Mesothelial cell of epicardium (in vitro differentiated cells): ENCODE measurements around the gene PPM1D. TPM values are rescaled to one million over a fixed set of nuclear protein-coding genes. Genes with fewer than 3 reads are reported as not detected.

ENCODE experiments used
- DNase-seq, 2 experiments: peaks; one replicate each; pipeline ENCODE4 v3.0.0; 2021; ENCODE audit warnings: low spot score in 2 of 2; ENCODE audit not compliant: unreplicated experiment in 2 of 2
- H3K27ac Mint-ChIP-seq: 2 replicates; pipeline ENCODE4 v1.8.0; 2021; ENCODE audit warnings: mixed read lengths
- H3K27me3 Mint-ChIP-seq: 2 replicates; pipeline ENCODE4 v1.8.0; 2021; ENCODE audit warnings: low read depth, mixed read lengths
- H3K36me3 Mint-ChIP-seq: 2 replicates; pipeline ENCODE4 v1.8.0; 2021; ENCODE audit warnings: mixed read lengths
- H3K4me1 Mint-ChIP-seq: 2 replicates; pipeline ENCODE4 v1.8.0; 2021; ENCODE audit warnings: mixed read lengths
- H3K4me3 Mint-ChIP-seq: 2 replicates; pipeline ENCODE4 v1.8.0; 2021; ENCODE audit warnings: mild to moderate bottlenecking, moderate library complexity, mixed read lengths
- H3K9me3 Mint-ChIP-seq: 2 replicates; pipeline ENCODE4 v1.8.0; 2021; ENCODE audit warnings: mixed read lengths
- CTCF ChIP-seq: fragments of 200-600 bp; sonication (generic); IDR thresholded peaks from one replicate; pipeline ENCODE4 v1.5.0; 2021; ENCODE audit warnings: antibody characterized with exemption; ENCODE audit not compliant: unreplicated experiment
- total RNA-seq: library from RNA; stranded (reverse); gene quantifications from 3 replicates; pipeline ENCODE4 v1.2.1, GENCODE V29; 2021

The PPM1D gene
- total RNA-seq, 1 donor from 2014 or later: 26.7 TPM

GRCh38 chr17:60677308-60678117 lies 77.5 kb downstream of the PPM1D start, which contains the start of gene BCAS3:
Gene BCAS3, plus strand, starts transcription at chr17:60677851.
- peaks cover 5% of the 10 kb centered on the region for H3K9me3 Mint-ChIP-seq
- peak within 1 kb of the TSS; percentile 96 for H3K27ac Mint-ChIP-seq
- peak within 1 kb of the TSS; percentile 94 for H3K4me3 Mint-ChIP-seq
- peaks cover 20% of the 10 kb centered on the region for H3K4me1 Mint-ChIP-seq
- no peaks in the 10 kb centered on the region for H3K27me3 Mint-ChIP-seq
- TF ChIP-seq CTCF: no peak
- peak; percentile 94 to 95 for DNase-seq
- H3K36me3 Mint-ChIP-seq: no peaks in the 10 kb centered on the region

- no peaks in the 10 kb centered on the region for H3K27me3 Mint-ChIP-seq
- DNase-seq: no peak
- H3K4me1 Mint-ChIP-seq: peaks cover 20% of the 10 kb centered on the region
- no peaks in the 10 kb centered on the region for H3K36me3 Mint-ChIP-seq
- no peak for TF ChIP-seq CTCF
- H3K27ac Mint-ChIP-seq: peak overlapping the region; percentile 96
- H3K4me3 Mint-ChIP-seq: peak overlapping the region; percentile 94
- peaks cover 5% of the 10 kb centered on the region for H3K9me3 Mint-ChIP-seq
Measured at GRCh38 chr17:60678118-60678444, 78.1 kb downstream of the PPM1D start.

GRCh38 chr17:60679287-60679686 lies 79.3 kb downstream of the PPM1D start:
- no peak for DNase-seq
- H3K4me1 Mint-ChIP-seq: peaks cover 20% of the 10 kb centered on the region
- H3K27ac Mint-ChIP-seq: no peak overlapping the region
- no peaks in the 10 kb centered on the region for H3K27me3 Mint-ChIP-seq
- peak overlapping the region; percentile 57 for H3K4me3 Mint-ChIP-seq
- no peak for TF ChIP-seq CTCF
- H3K9me3 Mint-ChIP-seq: peaks cover 5% of the 10 kb centered on the region
- H3K36me3 Mint-ChIP-seq: no peaks in the 10 kb centered on the region

- Mint-ChIP-seq H3K27me3 (no peaks in the 10 kb centered on the region), H3K36me3 (peaks cover 8% of the 10 kb centered on the region), H3K9me3 (no peaks in the 10 kb centered on the region), H3K4me1 (peaks cover 20% of the 10 kb centered on the region), H3K4me3 (no peak overlapping the region), H3K27ac (no peak overlapping the region)
- DNase-seq: no peak
- no peak for TF ChIP-seq CTCF
Measured at GRCh38 chr17:60680754-60681153, 80.8 kb downstream of the PPM1D start.

GRCh38 chr17:60685437-60685836 lies 85.4 kb downstream of the PPM1D start:
- DNase-seq: no peak
- Mint-ChIP-seq H3K36me3 (peaks cover 24% of the 10 kb centered on the region), H3K27ac (no peak overlapping the region), H3K9me3 (no peaks in the 10 kb centered on the region), H3K27me3 (no peaks in the 10 kb centered on the region), H3K4me1 (no peaks in the 10 kb centered on the region), H3K4me3 (no peak overlapping the region)
- TF ChIP-seq CTCF: no peak

- Mint-ChIP-seq H3K9me3 (no peaks in the 10 kb centered on the region), H3K4me1 (no peaks in the 10 kb centered on the region), H3K4me3 (no peak overlapping the region), H3K27me3 (no peaks in the 10 kb centered on the region), H3K36me3 (peaks cover 21% of the 10 kb centered on the region), H3K27ac (no peak overlapping the region)
- TF ChIP-seq CTCF: no peak
- DNase-seq: no peak
Measured at GRCh38 chr17:60695960-60696359, 96.0 kb downstream of the PPM1D start.
